ENCODE data around the gene CRIP2.

DNA sequence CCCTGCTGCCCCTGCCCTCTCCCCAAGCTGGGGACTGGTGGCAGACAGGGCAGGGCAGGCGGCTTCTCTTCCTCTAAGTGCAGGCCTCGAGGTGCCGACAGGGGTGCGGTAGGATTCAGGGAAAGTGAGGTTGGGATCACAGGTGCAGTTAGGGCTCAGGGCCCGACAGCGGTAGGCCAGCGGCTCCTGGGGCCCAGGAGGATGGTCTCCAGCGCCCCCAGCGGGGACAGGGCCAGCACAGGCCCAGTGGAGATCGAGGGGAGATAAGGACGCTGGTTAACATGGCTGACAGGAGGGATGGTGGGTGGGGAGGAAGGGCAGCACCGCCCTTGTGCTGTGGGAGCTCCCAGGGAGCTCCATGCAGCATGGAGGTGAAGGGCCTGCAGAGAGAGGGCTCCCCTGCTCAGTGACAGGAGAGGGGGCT, 11.1 kb downstream of the CRIP2 start:
- TF ChIP-seq CTCF (conservative IDR thresholded peaks at IDR 0.05; ENCODE audit: low read depth, low read length) (peak; percentile 39; the same call in 1 of the 2 replicates), EZH2 (IDR thresholded peaks at IDR 0.05; ENCODE audit: borderline replicate concordance, low read depth, low read length, poor library complexity, severe bottlenecking) (no peak)

Data from A673 (cell line).